H9 (cell line): Measurements from ENCODE around the gene SP5. TPM values are rescaled to one million over a fixed set of nuclear protein-coding genes. Genes with fewer than 3 reads are reported as not detected.

Experiments
- DNase-seq: peaks from one replicate; pipeline ENCODE4 v3.0.0-alpha.2; 2017
- H2AFZ ChIP-seq: one replicate; pipeline ENCODE4 v1.6.1; 2013; ENCODE audit warnings: mild to moderate bottlenecking, low read length, control low read depth, moderate library complexity
- H2AK5ac ChIP-seq: 2 replicates; pipeline ENCODE4 v1.6.1; 2013; ENCODE audit warnings: low read length, control low read depth, mixed read lengths; ENCODE audit not compliant: insufficient read length
- H2BK120ac ChIP-seq: one replicate; pipeline ENCODE4 v1.6.1; 2013; ENCODE audit warnings: low read depth, mild to moderate bottlenecking, low read length, control low read depth, inconsistent platforms; ENCODE audit not compliant: poor library complexity, severe bottlenecking
- H2BK12ac ChIP-seq: 2 replicates; pipeline ENCODE4 v1.6.1; 2013; ENCODE audit warnings: low read length, control low read depth, mixed read lengths, low read depth; ENCODE audit not compliant: insufficient read length
- H2BK15ac ChIP-seq: 2 replicates; pipeline ENCODE4 v1.6.1; 2013; ENCODE audit warnings: low read depth, low read length, control low read depth
- H2BK20ac ChIP-seq: one replicate; pipeline ENCODE4 v1.6.1; 2013; ENCODE audit warnings: low read depth, mild to moderate bottlenecking, low read length, control low read depth, inconsistent platforms; ENCODE audit not compliant: poor library complexity, severe bottlenecking
- H2BK5ac ChIP-seq: 2 replicates; pipeline ENCODE4 v1.6.1; 2013; ENCODE audit warnings: low read length, control low read depth, mixed read lengths; ENCODE audit not compliant: insufficient read length
- H3K14ac ChIP-seq: 2 replicates; pipeline ENCODE4 v1.6.1; 2013; ENCODE audit warnings: low read length, control low read depth; ENCODE audit not compliant: insufficient read depth
- H3K18ac ChIP-seq: 2 replicates; pipeline ENCODE4 v1.6.1; 2013; ENCODE audit warnings: low read depth, mild to moderate bottlenecking, mixed read lengths, low read length, control low read depth; ENCODE audit not compliant: insufficient read length
- H3K23ac ChIP-seq: 2 replicates; pipeline ENCODE4 v1.6.1; 2013; ENCODE audit warnings: low read length, control low read depth, mixed read lengths, low read depth; ENCODE audit not compliant: insufficient read length
- H3K23me2 ChIP-seq: 2 replicates; pipeline ENCODE4 v1.6.1; 2013; ENCODE audit warnings: low read depth, mild to moderate bottlenecking, mixed read lengths, low read length, control low read depth; ENCODE audit not compliant: insufficient read length, poor library complexity, severe bottlenecking
- H3K27ac ChIP-seq: 2 replicates; pipeline ENCODE4 v1.5.1; 2013; ENCODE audit warnings: low read length, control low read depth, mixed read lengths, low read depth; ENCODE audit not compliant: insufficient read length
- H3K27me3 ChIP-seq: 2 replicates; pipeline ENCODE4 v1.6.1; 2013; ENCODE audit warnings: low read length, control low read depth, inconsistent platforms; ENCODE audit not compliant: insufficient read depth
- H3K4ac ChIP-seq: 2 replicates; pipeline ENCODE4 v1.6.1; 2013; ENCODE audit warnings: low read depth, mild to moderate bottlenecking, control low read depth, inconsistent platforms, low read length, moderate library complexity
- H3K4me1 ChIP-seq: 2 replicates; pipeline ENCODE4 v1.6.1; 2013; ENCODE audit warnings: low read length, control low read depth, inconsistent platforms; ENCODE audit not compliant: insufficient read depth
- H3K4me2 ChIP-seq: 2 replicates; pipeline ENCODE4 v1.6.1; 2013; ENCODE audit warnings: low read length, control low read depth, mixed read lengths; ENCODE audit not compliant: insufficient read length, insufficient read depth
- H3K56ac ChIP-seq: 2 replicates; pipeline ENCODE4 v1.6.1; 2013; ENCODE audit warnings: low read depth, mild to moderate bottlenecking, mixed read lengths, low read length, control low read depth; ENCODE audit not compliant: insufficient read length
- H3K79me1 ChIP-seq: 2 replicates; pipeline ENCODE4 v1.6.1; 2013; ENCODE audit warnings: low read depth, mild to moderate bottlenecking, moderate library complexity, low read length, control low read depth, inconsistent platforms; ENCODE audit not compliant: insufficient read depth, poor library complexity, severe bottlenecking
- H3K79me2 ChIP-seq: 2 replicates; pipeline ENCODE4 v1.6.1; 2013; ENCODE audit warnings: low read length, control low read depth, inconsistent platforms; ENCODE audit not compliant: insufficient read depth
- H3K9ac ChIP-seq: 2 replicates; pipeline ENCODE4 v1.6.1; 2013; ENCODE audit warnings: low read length, control low read depth, mixed read lengths; ENCODE audit not compliant: insufficient read length; ENCODE audit errors: extremely low read depth
- H3K9me3 ChIP-seq: one replicate; pipeline ENCODE4 v1.6.1; 2013; ENCODE audit warnings: low read depth, low read length, inconsistent platforms; ENCODE audit not compliant: control insufficient read depth
- H3T11ph ChIP-seq: one replicate; pipeline ENCODE4 v1.6.1; 2013; ENCODE audit warnings: mild to moderate bottlenecking, low read length, control low read depth, inconsistent platforms
- H4K20me1 ChIP-seq: one replicate; pipeline ENCODE4 v1.6.1; 2013; ENCODE audit not compliant: control insufficient read depth, insufficient read length, insufficient read depth
- H4K5ac ChIP-seq: 2 replicates; pipeline ENCODE4 v1.6.1; 2013; ENCODE audit warnings: low read depth, mild to moderate bottlenecking, mixed read lengths, low read length, control low read depth; ENCODE audit not compliant: insufficient read length
- H4K8ac ChIP-seq: replicated peaks from 2 replicates; pipeline ENCODE4 v1.6.1; 2013; ENCODE audit warnings: low read length, control low read depth, mixed read lengths, low read depth; ENCODE audit not compliant: insufficient read length
- H4K91ac ChIP-seq: 2 replicates; pipeline ENCODE4 v1.6.1; 2013; ENCODE audit warnings: low read depth, mild to moderate bottlenecking, moderate library complexity, mixed read lengths, low read length, control low read depth; ENCODE audit not compliant: insufficient read length
- H3K27ac Mint-ChIP-seq, 3 experiments: 2 replicates in 2 of 3; 3 replicates in 1 of 3; pipeline ENCODE4 v1.8.0; 2020 to 2021; ENCODE audit warnings: mixed read lengths in 3 of 3, mild to moderate bottlenecking in 1 of 3, moderate library complexity in 1 of 3
- H3K27me3 Mint-ChIP-seq: 2 replicates; pipeline ENCODE4 v1.8.0; 2021; ENCODE audit warnings: low read depth, mild to moderate bottlenecking, moderate library complexity, mixed read lengths
- H3K36me3 Mint-ChIP-seq, 3 experiments: 2 replicates in 2 of 3; 3 replicates in 1 of 3; pipeline ENCODE4 v1.8.0; 2020 to 2021; ENCODE audit warnings: low read depth in 3 of 3, mixed read lengths in 3 of 3; ENCODE audit not compliant: insufficient read depth in 1 of 3
- H3K4me1 Mint-ChIP-seq, 2 experiments: 2 replicates each; pipeline ENCODE4 v1.8.0; 2020; ENCODE audit warnings: mixed read lengths in 2 of 2
- H3K4me3 Mint-ChIP-seq, 2 experiments: 2 replicates in 1 of 2; 3 replicates in 1 of 2; pipeline ENCODE4 v1.8.0; 2020 to 2021; ENCODE audit warnings: mild to moderate bottlenecking in 2 of 2, mixed read lengths in 2 of 2, moderate library complexity in 1 of 2
- H3K9me3 Mint-ChIP-seq, 2 experiments: 2 replicates in 1 of 2; 3 replicates in 1 of 2; pipeline ENCODE4 v1.8.0; 2020; ENCODE audit warnings: mild to moderate bottlenecking in 2 of 2, mixed read lengths in 2 of 2, moderate library complexity in 1 of 2
- WGBS: extraction: QIAGEN DNeasy Blood & Tissue Kit; methylation state at CpG from one replicate; pipeline ENCODE4 v1.1.7; 2013; ENCODE audit warnings: missing lambda C conversion rate, low lambda C conversion rate, mixed read lengths; ENCODE audit not compliant: insufficient read length; ENCODE audit errors: extremely low coverage; 5-methylcytosine and 5-hydroxymethylcytosine counted together
- total RNA-seq: library from RNA; stranded (reverse); gene quantifications from 2 replicates; pipeline ENCODE4 v1.2.1, GENCODE V29; 2021
- TF ChIP-seq, protein P1 (sequence below): fragments of 200-600 bp; sonication (generic); conservative IDR thresholded peaks from 3 replicates; pipeline ENCODE4 v1.8.0; 2021; ENCODE audit warnings: antibody characterized with exemption, mild to moderate bottlenecking

The SP5 gene
- total RNA-seq, 1 experiment from 2014 or later: 1.7 TPM

DNA sequence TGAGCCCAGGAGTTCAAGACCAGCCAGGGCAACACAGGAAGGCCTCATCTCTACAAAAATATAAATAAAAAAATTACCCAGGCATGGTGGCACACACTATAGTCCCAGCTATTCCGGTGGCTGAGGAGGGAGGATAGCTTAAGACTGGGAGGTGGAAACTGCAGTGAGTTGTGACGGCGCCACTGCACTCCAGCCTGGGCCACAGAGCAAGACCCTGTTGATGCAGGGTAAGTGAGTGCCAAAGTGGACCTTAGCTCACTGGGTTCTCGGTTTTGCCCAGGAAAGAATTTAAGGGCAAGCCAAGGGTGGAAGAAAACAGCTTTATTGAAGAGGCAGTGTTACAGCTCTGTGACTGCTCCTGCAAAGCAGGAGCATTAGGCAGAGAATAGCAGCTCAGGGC is 48.1 kb downstream of the SP5 start:
- H3K27me3 Mint-ChIP-seq: no peaks in the 10 kb centered on the region

More for the DNA sequence above, 48.1 kb downstream of the SP5 start:
- Histone ChIP-seq H3K79me1 (no peaks in the 10 kb centered on the region), H2BK120ac (no peak overlapping the region), H2AK5ac (no peak overlapping the region), H4K91ac (no peak overlapping the region), H4K5ac (no peak overlapping the region), H2AFZ (no peak overlapping the region), H3K9me3 (no peaks in the 10 kb centered on the region), H3K27ac (no peak overlapping the region), H4K8ac (no peak overlapping the region), H3T11ph (no peak overlapping the region), H3K23me2 (no peaks in the 10 kb centered on the region), H2BK12ac (no peak overlapping the region), H3K4ac (no peak overlapping the region), H3K4me2 (no peak overlapping the region), H3K14ac (no peak overlapping the region), H2BK15ac (no peak overlapping the region), H3K18ac (no peak overlapping the region), H2BK20ac (no peak overlapping the region), H3K4me1 (no peaks in the 10 kb centered on the region), H3K56ac (no peak overlapping the region), H3K9ac (no peak overlapping the region), H3K79me2 (no peaks in the 10 kb centered on the region), H2BK5ac (no peak overlapping the region), H4K20me1 (no peaks in the 10 kb centered on the region), H3K27me3 (no peaks in the 10 kb centered on the region), H3K23ac (no peak overlapping the region)
- DNase-seq: no peak
- TF ChIP-seq, protein P1, sequence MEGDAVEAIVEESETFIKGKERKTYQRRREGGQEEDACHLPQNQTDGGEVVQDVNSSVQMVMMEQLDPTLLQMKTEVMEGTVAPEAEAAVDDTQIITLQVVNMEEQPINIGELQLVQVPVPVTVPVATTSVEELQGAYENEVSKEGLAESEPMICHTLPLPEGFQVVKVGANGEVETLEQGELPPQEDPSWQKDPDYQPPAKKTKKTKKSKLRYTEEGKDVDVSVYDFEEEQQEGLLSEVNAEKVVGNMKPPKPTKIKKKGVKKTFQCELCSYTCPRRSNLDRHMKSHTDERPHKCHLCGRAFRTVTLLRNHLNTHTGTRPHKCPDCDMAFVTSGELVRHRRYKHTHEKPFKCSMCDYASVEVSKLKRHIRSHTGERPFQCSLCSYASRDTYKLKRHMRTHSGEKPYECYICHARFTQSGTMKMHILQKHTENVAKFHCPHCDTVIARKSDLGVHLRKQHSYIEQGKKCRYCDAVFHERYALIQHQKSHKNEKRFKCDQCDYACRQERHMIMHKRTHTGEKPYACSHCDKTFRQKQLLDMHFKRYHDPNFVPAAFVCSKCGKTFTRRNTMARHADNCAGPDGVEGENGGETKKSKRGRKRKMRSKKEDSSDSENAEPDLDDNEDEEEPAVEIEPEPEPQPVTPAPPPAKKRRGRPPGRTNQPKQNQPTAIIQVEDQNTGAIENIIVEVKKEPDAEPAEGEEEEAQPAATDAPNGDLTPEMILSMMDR: no peak
- peaks cover 0 to 3% of the 10 kb centered on the region in 2 experiments; a peak in 1 of 5 replicates for H3K9me3 Mint-ChIP-seq
- peaks cover 20 to 29% of the 10 kb centered on the region in 2 experiments for H3K4me1 Mint-ChIP-seq
- WGBS: no CpG with 5 or more reads among the region's 4 CpGs
- no peak overlapping the region for H3K27ac Mint-ChIP-seq
- no peak overlapping the region for H3K4me3 Mint-ChIP-seq
- H3K36me3 Mint-ChIP-seq: no peaks in the 10 kb centered on the region; a peak in 2 of 7 replicates
